GM18511 (cell line): ENCODE measurements around the gene IRS1.

Experiments used
- ATAC-seq: cut with Tn5 transposase; IDR thresholded peaks from one replicate; pipeline ENCODE4 v1.9.1; 2021; ENCODE audit warnings: mild to moderate bottlenecking, moderate library complexity; ENCODE audit not compliant: unreplicated experiment

The IRS1 gene

DNA sequence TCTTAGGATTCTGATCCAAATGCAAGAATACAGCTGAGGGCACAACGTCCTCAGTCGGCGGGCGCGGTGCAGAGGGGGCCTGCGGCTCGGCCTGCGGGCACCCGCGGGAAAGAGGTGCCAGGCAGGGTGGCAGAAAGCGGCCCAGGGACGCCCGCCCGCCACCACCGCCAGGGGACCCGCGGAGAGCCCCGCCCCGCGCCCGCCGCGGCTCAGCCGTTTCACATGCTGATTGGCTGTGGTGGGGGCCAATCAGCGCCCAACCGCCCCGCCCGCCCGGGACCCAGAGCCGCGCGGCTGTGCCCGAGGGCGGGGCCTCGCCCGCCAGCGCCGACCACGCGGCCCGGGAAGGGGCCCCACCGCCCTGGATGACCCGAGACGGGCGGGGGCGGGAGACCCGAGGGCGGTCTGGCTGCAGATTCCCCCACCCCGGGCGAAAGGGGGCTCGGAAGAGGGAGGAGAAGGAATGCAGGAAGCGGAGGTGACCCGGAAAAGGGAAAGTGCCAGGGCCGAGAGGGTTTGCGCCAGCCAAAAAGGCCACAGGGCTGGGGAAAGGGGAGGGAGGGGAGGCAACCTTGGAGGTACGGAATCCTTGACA, 8.0 kb downstream of the IRS1 start:
- ATAC-seq: peak; percentile 98

DNA sequence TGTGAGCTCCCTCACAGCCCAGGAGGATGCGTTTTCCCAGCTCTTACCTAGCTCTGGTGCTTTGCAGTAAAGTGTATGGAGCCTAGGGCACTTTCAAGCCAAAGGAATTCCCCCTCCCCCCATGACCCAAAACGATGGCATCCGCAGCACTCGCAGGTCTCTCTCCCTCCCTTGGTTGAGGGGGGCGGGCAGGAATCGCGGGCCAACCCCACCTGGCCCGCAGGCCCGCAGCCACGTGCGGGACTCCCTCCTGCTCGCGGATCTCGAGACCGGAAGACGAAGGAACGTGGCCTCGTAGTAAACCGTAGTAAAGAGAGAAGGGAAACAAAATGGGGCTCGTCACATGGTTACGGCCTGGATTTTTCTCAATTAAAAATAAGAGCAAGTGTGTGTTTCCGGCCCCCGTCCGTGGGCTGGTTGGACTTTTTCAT, 8.5 kb downstream of the IRS1 start:
- peak; percentile 71 for ATAC-seq

DNA sequence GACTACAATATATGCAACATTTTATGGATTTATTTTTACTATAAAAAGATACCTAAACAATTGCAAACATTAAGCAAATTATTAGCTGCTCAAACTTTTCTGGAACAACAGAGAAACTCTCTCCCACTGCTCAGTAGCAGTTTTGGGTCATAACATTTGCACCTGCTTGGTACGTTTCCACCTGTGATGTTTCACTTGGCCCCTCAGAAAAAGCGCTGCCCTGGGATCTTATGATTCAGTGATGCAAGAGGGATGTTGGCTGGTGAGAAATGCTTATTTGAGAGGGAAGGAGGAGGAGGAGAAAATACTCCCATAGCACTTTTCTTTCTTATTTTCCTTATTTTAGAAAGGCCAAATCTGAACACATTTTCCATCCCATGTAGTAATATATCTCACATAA, 9.2 kb downstream of the IRS1 start:
- no peak for ATAC-seq

- no peak for ATAC-seq
Measured at GRCh38 chr2:226790011-226790410, 9.6 kb downstream of the IRS1 start.

DNA sequence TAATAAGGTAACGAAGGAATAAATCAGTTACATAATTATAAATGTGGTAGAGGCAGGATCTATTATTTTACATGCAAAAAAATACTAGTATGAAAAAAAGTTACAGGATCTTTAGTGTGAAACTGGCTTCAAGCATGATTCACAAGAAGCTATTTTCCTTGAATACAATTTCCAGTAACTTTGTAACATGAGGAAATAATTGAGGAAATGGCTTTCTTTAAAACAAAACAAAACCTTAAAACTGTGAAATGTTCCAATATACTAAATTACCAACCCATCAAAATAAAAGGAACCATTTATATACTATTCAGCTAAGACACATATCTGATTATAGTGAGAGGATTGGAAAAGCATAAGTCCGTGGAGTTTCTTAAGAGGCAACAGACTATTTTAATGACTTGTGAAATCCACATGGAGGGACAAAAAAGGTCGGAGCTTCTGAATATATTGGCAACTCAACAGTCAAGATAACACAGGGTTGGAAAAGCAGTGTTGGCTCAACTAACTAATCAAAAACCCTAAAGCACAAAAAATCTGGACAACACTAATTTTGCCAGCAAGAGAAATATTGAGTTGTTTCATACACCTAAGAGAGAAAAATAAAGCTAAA, 10.6 kb downstream of the IRS1 start:
- no peak for ATAC-seq

DNA sequence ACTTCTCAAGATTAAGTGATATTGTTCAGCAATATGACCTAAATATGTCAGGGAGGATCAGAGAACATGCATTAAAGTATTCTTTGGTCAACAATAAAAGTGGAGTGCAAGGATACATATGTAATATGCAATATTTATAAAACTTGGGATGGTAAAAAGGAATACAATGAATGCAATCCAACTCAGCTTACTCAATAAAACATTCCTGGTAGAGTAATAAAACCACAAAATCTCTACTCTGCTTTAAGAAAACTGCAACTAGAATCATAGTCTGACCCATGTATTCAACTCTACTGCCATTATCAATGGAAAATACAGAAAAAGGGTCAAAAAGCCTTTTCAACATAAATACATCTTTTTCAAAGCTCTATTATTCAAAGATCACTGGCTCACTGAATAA, 11.6 kb downstream of the IRS1 start:
- ATAC-seq: no peak

- no peak for ATAC-seq
Measured at GRCh38 chr2:226783885-226784284, 15.7 kb downstream of the IRS1 start.

DNA sequence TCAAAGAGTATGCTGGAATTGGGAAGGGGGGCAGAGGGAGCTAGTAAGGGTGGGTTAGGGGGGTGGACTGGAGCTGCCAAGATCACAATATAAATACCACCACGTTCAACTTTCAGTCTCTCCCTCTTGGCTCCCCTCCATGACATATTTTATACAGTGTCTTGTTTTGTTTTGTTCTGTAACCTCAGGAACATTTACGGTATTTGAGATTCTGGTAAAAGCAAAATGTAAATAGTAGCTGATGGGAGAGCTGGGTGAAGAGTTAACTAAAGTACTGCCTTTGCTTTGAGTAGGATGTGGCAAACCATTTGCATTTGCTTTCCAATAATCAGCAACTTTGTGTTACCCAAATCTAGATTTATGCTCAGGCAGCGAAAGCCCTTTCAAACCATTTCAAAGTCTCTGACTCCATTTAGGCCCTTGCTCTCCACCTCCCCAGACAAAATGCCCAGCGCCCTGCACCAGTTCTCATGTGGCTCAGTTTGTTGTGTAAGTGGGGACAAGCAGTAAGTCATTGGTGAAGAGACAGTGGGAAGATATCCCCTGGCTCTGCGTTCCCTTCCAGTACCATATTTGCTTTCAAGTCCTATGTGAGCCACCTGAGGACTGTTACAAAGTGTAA, 17.4 kb downstream of the IRS1 start:
- ATAC-seq: no peak

DNA sequence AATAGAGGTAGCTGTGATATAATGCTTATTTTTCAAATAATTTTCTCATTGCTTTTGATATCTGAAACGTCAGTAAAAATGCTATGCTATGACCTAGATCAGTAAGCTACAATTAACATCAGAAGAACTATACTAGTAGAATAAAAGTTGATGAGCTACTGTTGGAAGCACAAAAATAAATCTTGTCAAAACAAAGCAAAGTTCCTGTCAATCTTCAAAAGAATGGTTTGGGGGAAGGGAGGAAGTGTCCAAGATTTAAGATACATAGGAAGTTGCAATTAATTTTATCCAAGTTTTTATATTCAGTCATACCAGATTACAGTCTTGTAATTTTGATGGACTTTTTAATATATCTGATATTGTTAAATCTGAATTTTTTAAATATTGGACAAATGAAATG, 19.2 kb downstream of the IRS1 start:
- ATAC-seq: no peak

DNA sequence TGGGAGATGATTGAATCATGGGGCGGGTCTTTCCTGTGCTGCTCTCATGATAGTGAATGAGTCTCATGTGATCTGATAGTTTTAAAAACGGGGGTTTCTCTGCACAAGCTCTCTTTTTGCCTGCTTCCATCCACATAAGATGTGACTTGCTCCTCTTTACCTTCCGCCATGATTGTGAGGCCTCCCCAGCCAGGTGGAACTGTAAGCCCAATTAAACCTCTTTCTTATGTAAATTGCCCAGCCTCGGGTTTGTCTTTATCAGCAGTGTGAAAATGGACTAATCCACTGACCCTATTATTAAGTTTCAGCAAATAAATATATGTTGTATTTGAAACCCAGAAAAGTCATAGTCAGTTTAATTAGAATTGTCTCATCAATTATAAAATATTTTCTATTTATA, 22.0 kb downstream of the IRS1 start:
- no peak for ATAC-seq

GRCh38 chr2:226776104-226776503, 23.5 kb downstream of the IRS1 start:
- no peak for ATAC-seq

DNA sequence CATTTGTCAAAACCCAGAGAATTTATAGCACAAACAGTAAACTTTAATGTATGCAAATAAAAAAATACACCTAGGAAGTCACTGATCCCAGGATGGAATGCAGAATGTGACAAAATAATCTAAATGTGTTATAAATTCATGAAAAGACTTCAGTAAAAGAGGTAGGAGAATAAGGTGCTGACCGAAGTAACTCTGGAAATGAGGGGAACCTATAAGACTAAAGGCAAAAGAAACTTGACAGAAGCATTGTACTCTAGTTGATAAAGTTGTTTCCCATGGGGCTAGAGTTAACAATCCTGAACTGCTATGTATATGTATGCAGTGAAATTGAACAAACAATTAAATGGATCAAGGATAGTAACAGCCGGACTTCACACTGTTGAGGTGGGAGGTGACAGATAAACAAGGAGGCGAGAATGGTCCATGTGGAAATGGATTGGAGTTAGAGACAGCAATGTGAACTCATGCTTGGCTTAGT, 24.5 kb downstream of the IRS1 start:
- ATAC-seq: no peak

DNA sequence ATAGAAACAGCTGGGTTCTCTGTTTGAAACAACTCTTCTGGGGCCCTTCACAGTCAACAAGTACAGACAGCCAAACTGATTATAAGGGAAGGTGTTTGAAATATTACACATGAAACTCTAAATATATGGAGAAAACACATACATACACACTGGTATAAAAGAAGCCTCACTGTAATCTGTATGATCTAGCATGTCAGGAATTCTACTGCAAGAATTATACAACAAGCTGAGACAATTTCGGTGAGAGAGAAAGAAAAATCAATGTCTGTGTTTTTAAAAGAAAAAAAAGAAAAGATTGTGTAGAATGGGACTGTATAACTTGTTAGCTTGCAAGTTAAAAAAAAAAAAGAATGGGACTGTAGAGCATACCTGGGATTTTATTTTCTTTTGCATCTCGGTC, 26.3 kb downstream of the IRS1 start:
- ATAC-seq: peak; percentile 38

DNA sequence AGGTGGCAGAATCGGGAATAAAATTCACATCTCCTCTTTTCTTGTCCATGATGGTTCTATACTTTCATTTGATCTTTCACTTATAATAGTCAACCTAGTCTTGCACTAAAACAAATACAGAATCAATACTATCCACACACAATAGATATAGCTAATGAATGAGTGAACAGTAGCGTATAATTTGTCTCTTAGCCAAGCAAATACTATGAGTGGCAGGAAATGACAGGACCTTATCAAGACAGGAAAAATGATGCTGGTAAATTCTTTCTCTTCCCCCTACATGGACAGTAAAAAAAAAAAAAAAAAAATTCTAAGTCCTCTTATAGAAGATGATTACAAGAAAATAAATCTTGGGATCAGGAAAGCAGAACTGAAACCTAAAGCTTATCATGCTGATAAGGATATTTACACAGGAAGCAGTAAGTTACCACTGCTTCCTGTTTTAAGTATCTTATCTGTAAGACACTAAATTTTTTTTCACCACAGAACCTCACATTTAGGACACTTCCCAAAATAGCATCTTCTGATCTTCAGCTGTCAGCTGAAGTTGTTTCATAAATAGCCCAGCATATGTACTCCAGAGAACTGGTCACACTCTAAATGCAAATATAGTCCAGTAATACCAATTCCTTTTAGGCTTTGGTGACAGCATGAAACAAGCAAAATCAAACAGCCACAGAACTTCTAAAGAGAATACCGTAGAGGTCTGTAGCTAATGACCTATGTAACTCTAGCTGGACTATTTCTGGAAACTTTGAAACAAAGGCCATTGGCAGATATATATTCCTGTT, 27.0 kb downstream of the IRS1 start:
- peak; percentile 97 for ATAC-seq

DNA sequence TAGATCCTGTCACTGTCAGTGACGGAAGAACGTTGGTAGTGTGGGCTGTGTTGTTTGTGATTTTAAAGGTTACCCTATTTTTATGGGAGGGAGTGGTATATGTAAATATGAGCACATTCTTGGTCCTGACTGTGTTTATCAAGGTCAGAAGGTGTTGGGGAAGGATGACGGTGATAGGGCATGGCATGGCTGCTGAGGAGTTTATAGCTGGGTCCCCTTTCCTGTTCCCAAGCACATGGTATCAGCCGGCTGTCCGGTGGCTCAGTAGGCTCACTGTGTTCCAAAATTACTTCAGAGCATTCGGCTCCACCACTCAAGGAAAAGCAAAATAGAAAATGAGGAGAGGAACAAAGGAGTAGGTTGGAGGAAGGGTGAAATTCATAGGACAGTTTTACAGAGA, 28.6 kb downstream of the IRS1 start:
- ATAC-seq: no peak

GRCh38 chr2:226767056-226767813, 32.4 kb downstream of the IRS1 start:
- ATAC-seq: no peak

DNA sequence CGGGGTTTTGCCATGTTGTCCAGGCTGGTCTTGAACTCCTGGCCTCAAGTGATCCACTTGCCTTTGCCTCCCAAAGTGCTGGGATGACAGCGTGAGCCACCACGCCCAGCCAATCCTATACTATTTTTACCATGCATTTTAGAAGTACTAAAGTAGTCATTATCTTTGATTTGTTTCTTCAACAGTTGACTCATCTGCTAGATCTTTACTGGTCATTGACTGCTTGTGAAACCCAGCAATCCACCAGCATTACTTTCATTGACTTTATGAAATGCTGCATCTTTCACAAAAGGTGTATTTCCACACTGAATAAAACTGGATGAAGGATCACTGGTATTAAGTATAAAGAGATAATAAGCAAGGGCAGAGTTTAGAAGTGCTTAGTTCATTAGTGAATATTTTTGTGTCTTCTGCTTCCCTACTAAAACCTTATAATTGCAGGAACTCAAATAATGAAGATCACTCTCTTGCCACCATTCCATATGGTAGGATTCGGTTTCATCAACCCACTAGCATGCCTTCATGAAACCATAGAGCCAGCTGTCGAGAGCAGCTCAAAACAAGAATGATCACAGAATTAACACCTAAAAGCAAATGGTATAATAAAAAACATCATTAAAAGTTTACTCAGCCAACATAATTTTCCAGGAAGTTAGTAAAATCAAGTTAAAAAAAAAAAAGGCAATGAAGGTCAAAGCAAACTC, 33.1 kb downstream of the IRS1 start:
- no peak for ATAC-seq

GRCh38 chr2:226763320-226763719, 36.3 kb downstream of the IRS1 start:
- ATAC-seq: no peak

DNA sequence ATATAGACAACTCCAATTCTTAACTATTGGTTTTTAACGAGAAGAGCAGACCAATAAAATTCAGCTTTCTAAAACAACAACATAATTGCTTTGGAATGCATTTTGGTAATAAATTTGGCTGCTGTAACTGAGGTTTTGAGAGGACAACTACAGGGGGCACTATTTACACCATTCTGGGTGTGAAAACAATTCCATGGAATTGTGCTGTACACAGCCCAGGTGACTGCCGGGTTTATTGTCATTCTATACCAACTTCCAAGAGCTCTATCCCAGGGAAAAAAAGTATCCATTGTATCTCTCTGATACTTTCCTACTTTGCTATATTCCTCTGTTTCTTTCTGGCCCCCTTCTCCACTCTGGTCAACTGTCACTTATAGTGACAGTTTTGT, 38.4 kb downstream of the IRS1 start:
- ATAC-seq: no peak

DNA sequence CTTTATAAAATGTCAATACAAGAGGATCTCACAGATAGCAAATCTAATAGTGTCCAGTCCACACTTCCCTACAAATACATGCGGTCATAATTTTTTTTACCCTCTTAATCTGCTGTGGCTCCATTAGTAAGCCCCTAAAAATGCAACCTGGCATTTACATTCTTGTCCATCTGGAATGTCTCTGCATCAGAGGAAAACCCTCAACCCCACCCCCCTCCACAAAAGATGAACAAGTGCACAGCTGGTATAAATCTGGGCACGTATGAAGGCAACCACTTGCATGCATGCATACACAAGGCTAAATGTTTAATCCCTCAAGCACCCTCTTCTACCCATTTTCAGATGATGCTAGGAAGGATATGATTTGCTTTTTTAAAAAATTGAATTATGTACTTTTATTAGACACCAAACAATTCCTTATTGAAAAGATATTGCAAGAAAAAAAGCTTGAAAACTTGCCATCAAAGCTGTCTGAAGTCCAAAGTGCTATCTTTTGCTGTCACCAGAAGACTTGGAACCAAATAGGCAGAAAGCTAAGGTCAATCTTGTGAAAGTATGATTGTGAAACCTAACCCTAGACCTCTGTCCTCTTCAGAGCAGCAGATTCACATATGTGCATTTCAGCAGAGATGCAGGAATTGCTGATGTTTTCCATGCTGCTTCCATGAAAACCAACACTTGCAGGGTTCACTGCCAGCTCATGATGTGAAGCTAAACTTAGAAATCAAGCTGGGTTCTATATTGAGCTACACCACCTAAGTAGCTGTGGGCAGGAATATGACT, 39.0 kb downstream of the IRS1 start:
- ATAC-seq: no peak
